Ovary (tissue), 9 donors: ENCODE results near the gene MSI2. TPM values are rescaled to one million over a fixed set of nuclear protein-coding genes. Genes with fewer than 3 reads are reported as not detected.
A peak's percentile ranks its signal among the peaks of the same experiment; 100 is the strongest.

Experiments
- DNase-seq, 5 donors: peaks; one replicate each; pipeline ENCODE4 v3.0.0-alpha.2; 2019 to 2020
- H3K27ac ChIP-seq, 2 donors: fragments of 200-600 bp; one replicate each; pipeline versions ENCODE4 v1.5.1 to v1.8.0; 2019 to 2022
- H3K27me3 ChIP-seq: fragments of 200-600 bp; one replicate; pipeline ENCODE4 v1.8.0; 2022
- H3K36me3 ChIP-seq: fragments of 200-600 bp; sonication (generic); one replicate; pipeline ENCODE4 v1.5.1; 2019
- H3K4me1 ChIP-seq: one replicate; pipeline ENCODE4 v1.8.1; 2013; ENCODE audit warnings: mild to moderate bottlenecking, moderate library complexity; ENCODE audit not compliant: insufficient read depth
- H3K4me3 ChIP-seq: fragments of 200-600 bp; sonication (generic); one replicate; pipeline ENCODE4 v1.5.1; 2017
- H3K9me3 ChIP-seq, 2 donors: fragments of 200-600 bp in 1 of 2; sonication (generic) in 1 of 2; one replicate each; pipeline versions ENCODE4 v1.5.1 to v1.8.1; 2013 to 2019; ENCODE audit warnings: mild to moderate bottlenecking in 1 of 2, moderate library complexity in 1 of 2
- CTCF ChIP-seq, 3 donors: fragments of 450-650 bp in 2 of 3; fragments of 200-600 bp in 1 of 3; IDR thresholded peaks; one replicate each; pipeline versions ENCODE4 v1.5.1 to v1.8.0; 2016 to 2022; ENCODE audit warnings: antibody characterized with exemption in 3 of 3, mild to moderate bottlenecking in 1 of 3
- EP300 ChIP-seq: sonication (generic); formaldehyde crosslinking; IDR thresholded peaks from one replicate; pipeline ENCODE4 v1.6.1; 2017; ENCODE audit warnings: antibody characterized with exemption
- POLR2A ChIP-seq: fragments of 450-650 bp; IDR thresholded peaks from one replicate; pipeline ENCODE4 v1.6.1; 2017; ENCODE audit warnings: antibody characterized with exemption, mild to moderate bottlenecking, moderate library complexity
- WGBS, 3 donors: extraction: QIAGEN DNeasy Blood & Tissue Kit in 1 of 3; methylation state at CpG; one replicate each; pipeline versions ENCODE4 v1.1.5 to v1.1.7; 2013 to 2017; 5-methylcytosine and 5-hydroxymethylcytosine counted together
- intact Hi-C, 4 donors: fragments of 100-400 bp; cut with DNase I; formaldehyde crosslinking; loops; one replicate each; pipeline versions ENCODE4 v1.11.0 to v1.15.1; 2022 to 2023
- polyA plus RNA-seq, 2 donors: library from polyadenylated mRNA; stranded (reverse); fragments of 200-250 nt in 1 of 2; fragments of 350-450 nt in 1 of 2; fragmentation: Illumina TruSeq in 1 of 2; extraction: RNeasy Lipid Tissue Mini Kit (QIAGEN cat#74804) in 1 of 2; gene quantifications; one replicate each; pipeline ENCODE4 v1.2.3, GENCODE V29; 2013 to 2014
- total RNA-seq, 7 donors: library from RNA; depleted of rRNA in 2 of 7; stranded (reverse); fragments of >200 nt in 2 of 7; fragmentation: NEBNext Ultra II Directional in 3 of 7; extraction: Animal tissue kit (Norgen Biotek cat#: 25700) in 3 of 7; gene quantifications; one replicate each; pipeline versions ENCODE4 v1.1.0 to v1.2.4, GENCODE V29; 2016 to 2023
- donor health status: DM: no; HTN: no; CAD: no; lungs with moderate emphysema.
- donor health status: DM: no; HTN: no; CAD: no.
- donor health status: Bipolar disorder and iron deficiency.
- donor health status: DM: yes; HTN: yes; CAD: no.
- donor health status: DM: no; HTN: no; CAD: no.
- donor health status: DM: yes; HTN: yes; CAD: no.

MSI2 gene
- total and polyA plus RNA-seq, 9 donors = 43.1 to 199 (median 120) TPM

GRCh38 chr17:57391076-57391825 lies 134.9 kb downstream of the MSI2 start:
- DNase-seq = peak in 1 of 5 donors; percentile 7
- H3K27ac ChIP-seq = no peak overlapping the region
- TF ChIP-seq POLR2A = no peak
- TF ChIP-seq CTCF (IDR thresholded peaks at IDR 0.05) = no peak

GRCh38 chr17:57391857-57392471 lies 135.6 kb downstream of the MSI2 start:
- Histone ChIP-seq H3K27me3 (no peaks in the 10 kb centered on the region), H3K4me1 (peaks cover 12% of the 10 kb centered on the region), H3K36me3 (no peaks in the 10 kb centered on the region), H3K27ac (no peak overlapping the region), H3K9me3 (no peaks in the 10 kb centered on the region), H3K4me3 (no peak overlapping the region)
- DNase-seq = peak in 1 of 5 donors; percentile 10
- 93 to 95% (median 93%) methylated on average over 11 of the region's 11 CpGs for WGBS, 3 donors
- TF ChIP-seq CTCF (IDR thresholded peaks at IDR 0.05) (no peak), EP300 (no peak), POLR2A (no peak)
- intact Hi-C loops = no loop called here

More at GRCh38 chr17:57391076-57391825, 134.9 kb downstream of the MSI2 start:
- Histone ChIP-seq H3K36me3 (no peaks in the 10 kb centered on the region), H3K4me1 (peaks cover 6% of the 10 kb centered on the region), H3K27me3 (no peaks in the 10 kb centered on the region), H3K9me3 (no peaks in the 10 kb centered on the region), H3K4me3 (no peak overlapping the region)
- 75 to 86% (median 79%) methylated on average over 11 of the region's 11 CpGs for WGBS, 3 donors
- intact Hi-C loops = no loop called here

GRCh38 chr17:57393368-57393767 lies 137.0 kb downstream of the MSI2 start:
- DNase-seq = no peak
- H3K27me3 ChIP-seq = no peaks in the 10 kb centered on the region
- H3K4me3 ChIP-seq = no peak overlapping the region
- 95 to 99% (median 98%) methylated on average over 6 of the region's 6 CpGs for WGBS, 3 donors
- no peak overlapping the region for H3K27ac ChIP-seq
- H3K4me1 ChIP-seq = peaks cover 12% of the 10 kb centered on the region
- no peak for TF ChIP-seq CTCF (IDR thresholded peaks at IDR 0.05)
- TF ChIP-seq POLR2A = no peak
- no peak for TF ChIP-seq EP300
- intact Hi-C loops = no loop called here
- H3K9me3 ChIP-seq = no peaks in the 10 kb centered on the region
- H3K36me3 ChIP-seq = no peaks in the 10 kb centered on the region

- 94 to 98% (median 97%) methylated on average over 2 of the region's 2 CpGs for WGBS, 3 donors
- intact Hi-C loops = no loop called here
- peak in 1 of 5 donors; percentile 12 for DNase-seq
These were observed 138.1 kb downstream of the MSI2 start for GRCh38 chr17:57394375-57394774.

More at GRCh38 chr17:57394375-57394774, 138.1 kb downstream of the MSI2 start:
- Histone ChIP-seq H3K36me3 (no peaks in the 10 kb centered on the region), H3K9me3 (no peaks in the 10 kb centered on the region), H3K4me1 (peaks cover 12% of the 10 kb centered on the region), H3K27me3 (no peaks in the 10 kb centered on the region), H3K27ac (no peak overlapping the region), H3K4me3 (no peak overlapping the region)
- no peak for TF ChIP-seq EP300
- no peak for TF ChIP-seq CTCF (IDR thresholded peaks at IDR 0.05)
- TF ChIP-seq POLR2A = no peak
